Natural killer cell (primary cell): ENCODE results near the gene MPRIP. TPM values are rescaled to one million over a fixed set of nuclear protein-coding genes. Genes with fewer than 3 reads are reported as not detected.
A peak's percentile ranks its signal among the peaks of the same experiment; 100 is the strongest.

ENCODE experiments used
- ATAC-seq, 3 donors: fragments of 150-1000 bp in 2 of 3; fragments of 200-7000 bp in 1 of 3; cut with Tn5 transposase; 1 replicate in 1 of 3; 2 replicates in 2 of 3; pipeline ENCODE4 v1.10.0; 2021; ENCODE audit warnings: mild to moderate bottlenecking in 2 of 3, moderate library complexity in 2 of 3
- DNase-seq, 2 donors: peaks; one replicate each; pipeline versions ENCODE4 v3.0.0 to v3.0.0-alpha.2; 2013 to 2021; ENCODE audit warnings: mixed read lengths in 1 of 2
- H3K27ac ChIP-seq: one replicate; pipeline ENCODE4 v1.5.1; 2013; ENCODE audit warnings: mild to moderate bottlenecking, low read length
- H3K27me3 ChIP-seq: one replicate; pipeline ENCODE4 v1.6.1; 2013; ENCODE audit warnings: low read length; ENCODE audit not compliant: control insufficient read depth, insufficient read depth
- H3K36me3 ChIP-seq: one replicate; pipeline ENCODE4 v1.6.1; 2013; ENCODE audit warnings: low read length; ENCODE audit not compliant: control insufficient read depth, insufficient read depth
- H3K4me1 ChIP-seq: one replicate; pipeline ENCODE4 v1.6.1; 2013; ENCODE audit warnings: low read length; ENCODE audit not compliant: control insufficient read depth, insufficient read depth
- H3K4me3 ChIP-seq: one replicate; pipeline ENCODE4 v1.5.1; 2013; ENCODE audit warnings: low read length
- H3K9me3 ChIP-seq: one replicate; pipeline ENCODE4 v1.6.1; 2013; ENCODE audit warnings: low read length; ENCODE audit not compliant: control insufficient read depth, insufficient read depth
- H3K27ac Mint-ChIP-seq, 2 donors: one replicate each; pipeline ENCODE4 v1.8.0; 2022; ENCODE audit warnings: mild to moderate bottlenecking in 2 of 2, mixed read lengths in 2 of 2, moderate library complexity in 1 of 2
- H3K27me3 Mint-ChIP-seq, 2 donors: one replicate each; pipeline ENCODE4 v1.8.0; 2022; ENCODE audit warnings: low read depth in 2 of 2, mixed read lengths in 2 of 2
- H3K36me3 Mint-ChIP-seq: one replicate; pipeline ENCODE4 v1.8.0; 2022; ENCODE audit warnings: mixed read lengths
- H3K4me1 Mint-ChIP-seq, 2 donors: one replicate each; pipeline ENCODE4 v1.8.0; 2022; ENCODE audit warnings: mixed read lengths in 2 of 2
- H3K4me3 Mint-ChIP-seq: one replicate; pipeline ENCODE4 v1.8.0; 2022; ENCODE audit warnings: mild to moderate bottlenecking, moderate library complexity, mixed read lengths
- H3K9me3 Mint-ChIP-seq, 2 donors: one replicate each; pipeline ENCODE4 v1.8.0; 2022; ENCODE audit warnings: mixed read lengths in 2 of 2
- WGBS: methylation state at CpG from one replicate; pipeline ENCODE4 v1.1.7; 2013; ENCODE audit warnings: missing lambda C conversion rate; ENCODE audit not compliant: insufficient coverage; 5-methylcytosine and 5-hydroxymethylcytosine counted together
- intact Hi-C: fragments of 100-400 bp; cut with micrococcal nuclease; formaldehyde crosslinking; loops from one replicate; pipeline ENCODE4 v1.14.2; 2022
- total RNA-seq, 4 donors: library from RNA; stranded (reverse); fragments of 120-200 nt in 1 of 4; gene quantifications; one replicate each; pipeline versions ENCODE4 v1.2.3 to v1.2.4, GENCODE V29; 2013 to 2022
- TF ChIP-seq, protein P1 (sequence below): fragments of 200-600 bp; IDR thresholded peaks from one replicate; pipeline ENCODE4 v1.8.0; 2022; ENCODE audit warnings: antibody characterized with exemption

MPRIP gene
- total RNA-seq, 3 donors from 2014 or later (not counting 1 experiment from before 2014, with no cell fraction given) = 225 to 272 (median 229) TPM

DNA sequence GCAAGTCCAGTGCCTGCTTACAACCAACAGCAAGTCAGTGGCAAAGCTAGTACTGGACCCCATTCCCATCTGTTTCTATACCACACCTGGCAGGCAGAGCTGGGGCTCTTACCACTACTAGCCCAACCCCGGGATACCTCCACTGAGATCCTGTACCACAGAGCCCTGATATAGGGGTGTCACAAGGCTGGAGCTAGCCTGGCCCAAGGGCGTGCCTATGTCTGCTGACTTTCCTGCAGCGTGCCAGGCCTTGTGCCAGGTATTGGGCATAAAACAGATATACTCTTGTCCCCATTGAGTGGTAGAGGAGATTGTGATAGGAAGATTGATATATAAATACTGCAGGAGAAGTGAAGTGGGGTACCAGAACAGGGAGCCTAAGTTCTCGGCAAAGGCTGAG is 119.5 kb downstream of the MPRIP start:
- Histone ChIP-seq H3K9me3 (no peaks in the 10 kb centered on the region), H3K36me3 (peaks cover 84% of the 10 kb centered on the region), H3K27ac (no peak overlapping the region), H3K4me3 (no peak overlapping the region), H3K4me1 (no peaks in the 10 kb centered on the region), H3K27me3 (no peaks in the 10 kb centered on the region)
- H3K9me3 Mint-ChIP-seq = no peaks in the 10 kb centered on the region
- DNase-seq (no peak), ATAC-seq (no peak)
- no peak overlapping the region for H3K27ac Mint-ChIP-seq
- H3K36me3 Mint-ChIP-seq = peaks cover 8% of the 10 kb centered on the region
- H3K4me3 Mint-ChIP-seq = no peak overlapping the region
- TF ChIP-seq, protein P1, sequence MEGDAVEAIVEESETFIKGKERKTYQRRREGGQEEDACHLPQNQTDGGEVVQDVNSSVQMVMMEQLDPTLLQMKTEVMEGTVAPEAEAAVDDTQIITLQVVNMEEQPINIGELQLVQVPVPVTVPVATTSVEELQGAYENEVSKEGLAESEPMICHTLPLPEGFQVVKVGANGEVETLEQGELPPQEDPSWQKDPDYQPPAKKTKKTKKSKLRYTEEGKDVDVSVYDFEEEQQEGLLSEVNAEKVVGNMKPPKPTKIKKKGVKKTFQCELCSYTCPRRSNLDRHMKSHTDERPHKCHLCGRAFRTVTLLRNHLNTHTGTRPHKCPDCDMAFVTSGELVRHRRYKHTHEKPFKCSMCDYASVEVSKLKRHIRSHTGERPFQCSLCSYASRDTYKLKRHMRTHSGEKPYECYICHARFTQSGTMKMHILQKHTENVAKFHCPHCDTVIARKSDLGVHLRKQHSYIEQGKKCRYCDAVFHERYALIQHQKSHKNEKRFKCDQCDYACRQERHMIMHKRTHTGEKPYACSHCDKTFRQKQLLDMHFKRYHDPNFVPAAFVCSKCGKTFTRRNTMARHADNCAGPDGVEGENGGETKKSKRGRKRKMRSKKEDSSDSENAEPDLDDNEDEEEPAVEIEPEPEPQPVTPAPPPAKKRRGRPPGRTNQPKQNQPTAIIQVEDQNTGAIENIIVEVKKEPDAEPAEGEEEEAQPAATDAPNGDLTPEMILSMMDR = no peak
- 99% methylated on average over 4 of the region's 4 CpGs for WGBS
- intact Hi-C loops = no loop called here
- no peaks in the 10 kb centered on the region for H3K27me3 Mint-ChIP-seq
- H3K4me1 Mint-ChIP-seq = peaks cover 0 to 4% of the 10 kb centered on the region in 2 donors

DNA sequence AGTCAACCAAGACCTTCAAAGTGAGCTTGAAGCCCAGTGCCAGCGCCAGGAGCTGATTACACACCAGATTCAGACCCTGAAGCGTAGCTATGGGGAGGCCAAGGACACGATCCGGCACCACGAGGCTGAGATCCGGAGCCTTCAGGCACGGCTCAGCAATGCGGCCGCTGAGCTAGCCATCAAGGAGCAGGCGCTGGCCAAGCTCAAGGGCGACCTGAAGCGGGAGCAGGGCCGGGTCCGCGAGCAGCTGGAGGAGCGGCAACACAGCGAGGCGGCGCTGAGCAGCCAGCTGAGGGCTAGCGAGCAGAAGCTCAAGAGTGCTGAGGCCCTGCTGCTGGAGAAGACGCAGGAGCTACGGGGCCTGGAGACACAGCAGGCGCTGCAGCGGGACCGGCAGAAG is 121.9 kb downstream of the MPRIP start:
- Mint-ChIP-seq H3K36me3 (peaks cover 8% of the 10 kb centered on the region), H3K9me3 (no peaks in the 10 kb centered on the region), H3K4me3 (no peak overlapping the region), H3K27ac (peak overlapping the region in 1 of 2 donors; percentile 15), H3K4me1 (peaks cover 5 to 14% of the 10 kb centered on the region in 2 donors), H3K27me3 (no peaks in the 10 kb centered on the region)
- intact Hi-C loops = no loop called here
- WGBS = 97% methylated on average over 25 of the region's 25 CpGs
- Histone ChIP-seq H3K4me1 (no peaks in the 10 kb centered on the region), H3K27ac (no peak overlapping the region), H3K4me3 (no peak overlapping the region), H3K9me3 (no peaks in the 10 kb centered on the region), H3K36me3 (peaks cover 88% of the 10 kb centered on the region), H3K27me3 (no peaks in the 10 kb centered on the region)
- TF ChIP-seq, protein P1 = no peak
- no peak for ATAC-seq
- no peak for DNase-seq

DNA sequence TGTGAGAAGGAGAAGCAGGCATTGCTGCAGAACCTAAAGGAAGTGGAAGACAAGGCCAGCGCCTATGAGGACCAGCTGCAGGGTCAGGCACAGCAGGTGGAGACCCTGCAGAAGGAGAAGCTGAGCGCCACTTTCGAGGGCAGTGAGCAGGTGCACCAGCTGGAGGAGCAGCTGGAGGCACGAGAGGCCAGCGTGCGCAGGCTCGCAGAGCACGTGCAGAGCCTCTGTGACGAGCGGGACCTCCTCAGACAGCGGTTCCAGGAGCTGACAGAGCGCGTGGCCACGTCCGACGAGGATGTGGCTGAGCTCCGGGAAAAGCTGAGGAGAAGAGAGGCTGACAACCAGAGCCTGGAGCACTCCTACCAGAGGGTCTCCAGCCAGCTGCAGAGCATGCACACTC is 122.4 kb downstream of the MPRIP start:
- Histone ChIP-seq H3K4me1 (no peaks in the 10 kb centered on the region), H3K27ac (no peak overlapping the region), H3K9me3 (no peaks in the 10 kb centered on the region), H3K4me3 (no peak overlapping the region), H3K27me3 (no peaks in the 10 kb centered on the region), H3K36me3 (peaks cover 83% of the 10 kb centered on the region)
- intact Hi-C loops = no loop called here
- ATAC-seq = no peak
- H3K4me1 Mint-ChIP-seq = peaks cover 6 to 14% of the 10 kb centered on the region in 2 donors
- peak overlapping the region in 1 of 2 donors; percentile 15 for H3K27ac Mint-ChIP-seq
- 96% methylated on average over 17 of the region's 17 CpGs for WGBS
- peaks cover 8% of the 10 kb centered on the region for H3K36me3 Mint-ChIP-seq
- H3K9me3 Mint-ChIP-seq = no peaks in the 10 kb centered on the region
- no peaks in the 10 kb centered on the region for H3K27me3 Mint-ChIP-seq
- no peak overlapping the region for H3K4me3 Mint-ChIP-seq
- TF ChIP-seq, protein P1 = no peak
- DNase-seq = no peak

DNA sequence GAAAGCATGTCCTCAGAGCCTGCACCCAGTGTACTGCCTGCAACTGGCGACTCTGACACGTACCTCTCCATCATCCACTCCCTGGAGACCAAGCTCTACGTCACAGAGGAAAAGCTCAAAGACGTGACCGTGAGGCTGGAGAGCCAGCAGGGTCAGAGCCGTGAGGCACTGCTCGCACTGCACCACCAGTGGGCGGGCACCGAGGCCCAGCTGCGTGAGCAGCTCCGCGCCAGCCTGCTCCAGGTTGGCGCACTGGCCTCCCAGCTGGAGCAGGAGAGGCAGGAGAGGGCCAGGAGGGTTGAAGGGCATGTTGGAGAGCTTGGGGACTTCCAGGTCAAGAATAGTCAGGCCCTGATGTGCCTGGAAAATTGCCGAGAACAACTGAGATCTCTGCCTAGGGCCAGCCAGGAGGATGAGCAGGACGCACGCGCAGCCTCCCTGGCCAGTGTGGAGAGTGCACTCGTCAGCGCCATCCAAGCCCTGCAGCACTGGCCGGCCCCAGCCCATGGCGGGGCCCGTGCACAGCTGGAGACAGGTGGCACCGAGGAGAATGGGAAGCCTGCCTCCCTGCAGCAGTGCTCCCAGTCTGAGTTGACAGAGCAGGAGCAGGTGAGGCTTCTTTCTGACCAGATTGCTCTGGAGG is 123.5 kb downstream of the MPRIP start:
- Mint-ChIP-seq H3K4me3 (no peak overlapping the region), H3K27ac (no peak overlapping the region), H3K4me1 (peaks cover 6 to 14% of the 10 kb centered on the region in 2 donors), H3K36me3 (peaks cover 8% of the 10 kb centered on the region), H3K27me3 (no peaks in the 10 kb centered on the region), H3K9me3 (no peaks in the 10 kb centered on the region)
- Histone ChIP-seq H3K4me3 (no peak overlapping the region), H3K4me1 (peaks cover 3% of the 10 kb centered on the region), H3K27me3 (no peaks in the 10 kb centered on the region), H3K27ac (no peak overlapping the region), H3K9me3 (no peaks in the 10 kb centered on the region), H3K36me3 (peaks cover 74% of the 10 kb centered on the region)
- 96% methylated on average over 23 of the region's 23 CpGs for WGBS
- TF ChIP-seq, protein P1 = no peak
- intact Hi-C loops = no loop called here
- no peak for ATAC-seq
- DNase-seq = no peak
